Prostate gland (tissue), 2 donors: ENCODE data around the gene NDFIP2. TPM values are rescaled to one million over a fixed set of nuclear protein-coding genes. Genes with fewer than 3 reads are reported as not detected.

Experiments used
- DNase-seq: peaks from one replicate; pipeline ENCODE4 v3.0.0-alpha.2; 2019; ENCODE audit warnings: low spot score
- H3K27ac ChIP-seq, 2 donors: fragments of 200-600 bp; sonication (generic); 2 replicates each; pipeline ENCODE4 v1.5.1; 2017 to 2019
- H3K27me3 ChIP-seq: fragments of 200-600 bp; sonication (generic); replicated peaks from 2 replicates; pipeline ENCODE4 v1.5.1; 2019; ENCODE audit not compliant: insufficient read depth
- H3K36me3 ChIP-seq, 2 donors: fragments of 200-600 bp; sonication (generic); 1 replicate in 1 of 2; 2 replicates in 1 of 2; pipeline versions ENCODE4 v1.5.1 to v1.8.1; 2017 to 2019
- H3K4me1 ChIP-seq: fragments of 200-600 bp; sonication (generic); replicated peaks from 2 replicates; pipeline ENCODE4 v1.5.1; 2019
- H3K4me3 ChIP-seq, 2 donors: fragments of 200-600 bp; sonication (generic); 2 replicates each; pipeline ENCODE4 v1.5.1; 2017 to 2019
- H3K9me3 ChIP-seq: fragments of 200-600 bp; sonication (generic); 2 replicates; pipeline ENCODE4 v1.5.1; 2017
- CTCF ChIP-seq, 4 experiments: fragments of 200-600 bp in 2 of 4; fragments of 450-650 bp in 2 of 4; sonication (generic) in 2 of 4; IDR thresholded peaks; 1 replicate in 3 of 4; 2 replicates in 1 of 4; pipeline ENCODE4 v1.5.1; 2016 to 2019; ENCODE audit warnings: antibody characterized with exemption in 4 of 4, mild to moderate bottlenecking in 2 of 4, moderate library complexity in 2 of 4
- POLR2A ChIP-seq: fragments of 450-650 bp; IDR thresholded peaks from one replicate; pipeline ENCODE4 v1.6.1; 2016; ENCODE audit warnings: antibody characterized with exemption, mild to moderate bottlenecking
- POLR2AphosphoS5 ChIP-seq: sonication (generic); formaldehyde crosslinking; IDR thresholded peaks from one replicate; pipeline ENCODE4 v1.6.1; 2017; ENCODE audit warnings: antibody characterized with exemption
- WGBS: methylation state at CpG from one replicate; pipeline ENCODE4 v1.1.5; 2018; 5-methylcytosine and 5-hydroxymethylcytosine counted together
- intact Hi-C: fragments of 100-400 bp; cut with DNase I; formaldehyde crosslinking; loops from one replicate; pipeline ENCODE4 v1.14.2; 2022
- total RNA-seq, 2 donors: library from RNA; depleted of rRNA; stranded (reverse); fragments of >200 nt; gene quantifications; one replicate each; pipeline ENCODE4 v1.1.0, GENCODE V29; 2016

NDFIP2 gene
- total RNA-seq, 2 donors from 2014 or later, result 22.2 to 30.8 TPM

GRCh38 chr13:79490326-79490725, 9.4 kb downstream of the NDFIP2 start:
- Histone ChIP-seq H3K36me3 (no peaks in the 10 kb centered on the region), H3K4me1 (peaks cover 8% of the 10 kb centered on the region), H3K4me3 (no peak overlapping the region), H3K9me3 (no peaks in the 10 kb centered on the region), H3K27me3 (no peaks in the 10 kb centered on the region), H3K27ac (no peak overlapping the region)
- intact Hi-C loops, result no loop called here
- TF ChIP-seq POLR2A (no peak), CTCF (IDR thresholded peaks at IDR 0.05) (no peak), POLR2AphosphoS5 (no peak)
- no peak for DNase-seq
- 91% methylated on average over 1 of the region's 1 CpG for WGBS

- no peaks in the 10 kb centered on the region for H3K9me3 ChIP-seq
- H3K27ac ChIP-seq, result no peak overlapping the region
- no peak overlapping the region for H3K4me3 ChIP-seq
- peaks cover 8% of the 10 kb centered on the region for H3K4me1 ChIP-seq
- intact Hi-C loops, result no loop called here
- H3K27me3 ChIP-seq, result no peaks in the 10 kb centered on the region
- no peaks in the 10 kb centered on the region for H3K36me3 ChIP-seq
- WGBS, result 92% methylated on average over 1 of the region's 1 CpG
- TF ChIP-seq POLR2AphosphoS5 (no peak), CTCF (IDR thresholded peaks at IDR 0.05) (no peak), POLR2A (no peak)
- DNase-seq, result no peak
Measured at GRCh38 chr13:79490824-79491223, 9.9 kb downstream of the NDFIP2 start.

GRCh38 chr13:79491715-79492114, 10.8 kb downstream of the NDFIP2 start:
- H3K27ac ChIP-seq, result no peak overlapping the region
- no peak for DNase-seq
- no peak overlapping the region for H3K4me3 ChIP-seq
- peaks cover 8% of the 10 kb centered on the region for H3K4me1 ChIP-seq
- intact Hi-C loops, result no loop called here
- H3K27me3 ChIP-seq, result no peaks in the 10 kb centered on the region
- H3K9me3 ChIP-seq, result no peaks in the 10 kb centered on the region
- whole genome bisulfite sequencing, result 43% methylated on average over 4 of the region's 4 CpGs
- TF ChIP-seq CTCF (IDR thresholded peaks at IDR 0.05), result no peak
- no peak for TF ChIP-seq POLR2A
- peak; percentile 21 for TF ChIP-seq POLR2AphosphoS5
- H3K36me3 ChIP-seq, result no peaks in the 10 kb centered on the region

GRCh38 chr13:79492313-79492798, 11.4 kb downstream of the NDFIP2 start:
- Histone ChIP-seq H3K27ac (peak overlapping the region in 1 of 2 donors; percentile 10), H3K36me3 (no peaks in the 10 kb centered on the region), H3K27me3 (no peaks in the 10 kb centered on the region), H3K9me3 (no peaks in the 10 kb centered on the region), H3K4me1 (peaks cover 8% of the 10 kb centered on the region), H3K4me3 (no peak overlapping the region)
- 48% methylated on average over 5 of the region's 5 CpGs for WGBS
- intact Hi-C loops, result no loop called here
- no peak for DNase-seq
- TF ChIP-seq POLR2AphosphoS5 (no peak), POLR2A (no peak), CTCF (IDR thresholded peaks at IDR 0.05) (no peak)

- Histone ChIP-seq H3K36me3 (no peaks in the 10 kb centered on the region), H3K4me1 (peaks cover 8% of the 10 kb centered on the region), H3K9me3 (no peaks in the 10 kb centered on the region), H3K27me3 (no peaks in the 10 kb centered on the region), H3K4me3 (no peak overlapping the region), H3K27ac (peak overlapping the region in 1 of 2 donors; percentile 10)
- DNase-seq, result no peak
- intact Hi-C loops, result no loop called here
- whole genome bisulfite sequencing, result 58% methylated on average over 2 of the region's 2 CpGs
- TF ChIP-seq POLR2A, result no peak
- no peak for TF ChIP-seq POLR2AphosphoS5
- no peak for TF ChIP-seq CTCF (IDR thresholded peaks at IDR 0.05)
Measured at GRCh38 chr13:79492918-79493594, 12.1 kb downstream of the NDFIP2 start.
